HepG2 (cell line): ENCODE data around the gene STYX. TPM values are rescaled to one million over a fixed set of nuclear protein-coding genes. Genes with fewer than 3 reads are reported as not detected.

Source experiments
- JUN ChIP-seq: sonication (generic); formaldehyde crosslinking; IDR thresholded peaks from 2 replicates; pipeline ENCODE4 v1.4.0; 2020; ENCODE audit warnings: mild to moderate bottlenecking, missing genetic modification reagents
- LCORL ChIP-seq, 2 experiments: fragments of 450-650 bp in 1 of 2; sonication (generic) in 1 of 2; formaldehyde crosslinking in 1 of 2; IDR thresholded peaks; 2 replicates each; pipeline versions ENCODE4 v1.5.0 to v1.6.1; 2017 to 2020; ENCODE audit warnings: antibody characterized with exemption in 1 of 2, missing genetic modification reagents in 1 of 2
- MIER2 ChIP-seq: IDR thresholded peaks from 2 replicates; pipeline ENCODE4 v1.6.1; 2016; ENCODE audit warnings: missing biosample characterization, missing genetic modification reagents
- NCOA1 ChIP-seq: sonication (generic); formaldehyde crosslinking; IDR thresholded peaks from 2 replicates; pipeline ENCODE4 v1.9.0; 2021; ENCODE audit warnings: missing genetic modification reagents
- NFE2 ChIP-seq: sonication (generic); formaldehyde crosslinking; IDR thresholded peaks from 2 replicates; pipeline ENCODE4 v1.4.0; 2020; ENCODE audit warnings: missing genetic modification reagents
- POLR2AphosphoS5 ChIP-seq: IDR thresholded peaks from 2 replicates; pipeline ENCODE4 v1.6.1; 2012; ENCODE audit warnings: low read depth, low read length
- POLR2G ChIP-seq: fragments of 200-400 bp; formaldehyde crosslinking; IDR thresholded peaks from 2 replicates; pipeline ENCODE4 v1.6.1; 2018; ENCODE audit warnings: mild to moderate bottlenecking, low read depth, low read length, moderate library complexity
- SALL2 ChIP-seq: sonication (generic); formaldehyde crosslinking; IDR thresholded peaks from 2 replicates; pipeline ENCODE4 v1.8.1; 2023; ENCODE audit warnings: mild to moderate bottlenecking, missing genetic modification reagents, inconsistent platforms
- SIX1 ChIP-seq: sonication (generic); formaldehyde crosslinking; IDR thresholded peaks from 2 replicates; pipeline ENCODE4 v1.4.0; 2020; ENCODE audit warnings: missing genetic modification reagents, borderline replicate concordance
- SNAPC2 ChIP-seq: sonication (generic); formaldehyde crosslinking; IDR thresholded peaks from 2 replicates; pipeline ENCODE4 v1.8.1; 2022; ENCODE audit warnings: mild to moderate bottlenecking, missing genetic modification reagents
- ZBTB10 ChIP-seq: sonication (generic); formaldehyde crosslinking; IDR thresholded peaks from 2 replicates; pipeline ENCODE4 v1.4.0; 2020; ENCODE audit warnings: missing genetic modification reagents, borderline replicate concordance
- ZEB1 ChIP-seq: IDR thresholded peaks from 2 replicates; pipeline ENCODE4 v1.6.1; 2012; ENCODE audit warnings: mild to moderate bottlenecking, low read depth, inconsistent platforms; ENCODE audit not compliant: insufficient replicate concordance
- ZNF329 ChIP-seq: sonication (generic); formaldehyde crosslinking; IDR thresholded peaks from 2 replicates; pipeline ENCODE4 v1.9.0; 2021; ENCODE audit warnings: low read depth, mild to moderate bottlenecking, missing genetic modification reagents
- ZNF652 ChIP-seq: IDR thresholded peaks from 2 replicates; pipeline ENCODE4 v1.6.1; 2016; ENCODE audit warnings: low read depth, borderline replicate concordance
- ZNF761 ChIP-seq: sonication (generic); formaldehyde crosslinking; conservative IDR thresholded peaks from 2 replicates; pipeline ENCODE4 v1.4.0; 2020; ENCODE audit warnings: mild to moderate bottlenecking, missing genetic modification reagents
- polyA plus RNA-seq, 8 experiments: library from polyadenylated mRNA; depleted of rRNA in 3 of 8; stranded (reverse) in 7 of 8; unstranded in 1 of 8; fragments of >200 nt; fragmentation: Illumina TruSeq in 4 of 8; extraction: Trizol in 4 of 8; gene quantifications; 2 replicates each; pipeline versions ENCODE4 v1.2.1 to v1.2.3, GENCODE V29; 2011 to 2016; ENCODE audit warnings: low read depth in 4 of 8, missing spikeins in 1 of 8, mixed read lengths in 1 of 8; ENCODE audit not compliant: insufficient read depth in 1 of 8
- total RNA-seq, 5 experiments: library from RNA; depleted of rRNA; stranded (reverse); fragments of >200 nt; fragmentation: Illumina TruSeq; extraction: Trizol; gene quantifications; 2 replicates each; pipeline ENCODE4 v1.2.3, GENCODE V29; 2016; ENCODE audit warnings: low read depth in 1 of 5
- TF ChIP-seq, protein P1 (sequence below): sonication (generic); formaldehyde crosslinking; IDR thresholded peaks from 2 replicates; pipeline ENCODE4 v1.4.0; 2020; ENCODE audit warnings: missing genetic modification reagents, borderline replicate concordance
- TF ChIP-seq, protein P2 (sequence below): sonication (generic); formaldehyde crosslinking; IDR thresholded peaks from 2 replicates; pipeline ENCODE4 v1.4.0; 2020; ENCODE audit warnings: missing genetic modification reagents
- TF ChIP-seq, protein P3 (sequence below): sonication (generic); formaldehyde crosslinking; IDR thresholded peaks from 2 replicates; pipeline ENCODE4 v1.4.0; 2020; ENCODE audit warnings: missing genetic modification reagents

The STYX gene
- total and polyA plus RNA-seq, 2 of the 13 experiments (the other 11 are each of a cell fraction or from before 2014, with no cell fraction given), result 6.6 to 10.9 TPM

- no peak for TF ChIP-seq ZBTB10 (CRISPR knock-in tag)
- TF ChIP-seq ZNF652 (CRISPR knock-in tag), result no peak
- TF ChIP-seq LCORL (IDR thresholded peaks at IDR 0.05), result no peak
- TF ChIP-seq LCORL (CRISPR knock-in tag; IDR thresholded peaks at IDR 0.05), result peak; percentile 84
- peak; percentile 36; the same call in 1 of the 2 replicates for TF ChIP-seq SALL2 (CRISPR knock-in tag)
- peak; percentile 26; the same call in 1 of the 2 replicates for TF ChIP-seq JUN
- peak; percentile 93 for TF ChIP-seq SNAPC2 (CRISPR knock-in tag)
- TF ChIP-seq MIER2 (CRISPR knock-in tag), result no peak
- TF ChIP-seq NFE2 (CRISPR knock-in tag), result no peak
- TF ChIP-seq ZEB1, result no peak
- peak; percentile 91 for TF ChIP-seq POLR2AphosphoS5
- TF ChIP-seq, protein P1, sequence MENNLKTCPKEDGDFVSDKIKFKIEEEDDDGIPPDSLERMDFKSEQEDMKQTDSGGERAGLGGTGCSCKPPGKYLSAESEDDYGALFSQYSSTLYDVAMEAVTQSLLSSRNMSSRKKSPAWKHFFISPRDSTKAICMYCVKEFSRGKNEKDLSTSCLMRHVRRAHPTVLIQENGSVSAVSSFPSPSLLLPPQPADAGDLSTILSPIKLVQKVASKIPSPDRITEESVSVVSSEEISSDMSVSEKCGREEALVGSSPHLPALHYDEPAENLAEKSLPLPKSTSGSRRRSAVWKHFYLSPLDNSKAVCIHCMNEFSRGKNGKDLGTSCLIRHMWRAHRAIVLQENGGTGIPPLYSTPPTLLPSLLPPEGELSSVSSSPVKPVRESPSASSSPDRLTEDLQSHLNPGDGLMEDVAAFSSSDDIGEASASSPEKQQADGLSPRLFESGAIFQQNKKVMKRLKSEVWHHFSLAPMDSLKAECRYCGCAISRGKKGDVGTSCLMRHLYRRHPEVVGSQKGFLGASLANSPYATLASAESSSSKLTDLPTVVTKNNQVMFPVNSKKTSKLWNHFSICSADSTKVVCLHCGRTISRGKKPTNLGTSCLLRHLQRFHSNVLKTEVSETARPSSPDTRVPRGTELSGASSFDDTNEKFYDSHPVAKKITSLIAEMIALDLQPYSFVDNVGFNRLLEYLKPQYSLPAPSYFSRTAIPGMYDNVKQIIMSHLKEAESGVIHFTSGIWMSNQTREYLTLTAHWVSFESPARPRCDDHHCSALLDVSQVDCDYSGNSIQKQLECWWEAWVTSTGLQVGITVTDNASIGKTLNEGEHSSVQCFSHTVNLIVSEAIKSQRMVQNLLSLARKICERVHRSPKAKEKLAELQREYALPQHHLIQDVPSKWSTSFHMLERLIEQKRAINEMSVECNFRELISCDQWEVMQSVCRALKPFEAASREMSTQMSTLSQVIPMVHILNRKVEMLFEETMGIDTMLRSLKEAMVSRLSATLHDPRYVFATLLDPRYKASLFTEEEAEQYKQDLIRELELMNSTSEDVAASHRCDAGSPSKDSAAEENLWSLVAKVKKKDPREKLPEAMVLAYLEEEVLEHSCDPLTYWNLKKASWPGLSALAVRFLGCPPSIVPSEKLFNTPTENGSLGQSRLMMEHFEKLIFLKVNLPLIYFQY (CRISPR knock-in tag), result peak; percentile 28; the same call in 1 of the 2 replicates
- TF ChIP-seq, protein P2, sequence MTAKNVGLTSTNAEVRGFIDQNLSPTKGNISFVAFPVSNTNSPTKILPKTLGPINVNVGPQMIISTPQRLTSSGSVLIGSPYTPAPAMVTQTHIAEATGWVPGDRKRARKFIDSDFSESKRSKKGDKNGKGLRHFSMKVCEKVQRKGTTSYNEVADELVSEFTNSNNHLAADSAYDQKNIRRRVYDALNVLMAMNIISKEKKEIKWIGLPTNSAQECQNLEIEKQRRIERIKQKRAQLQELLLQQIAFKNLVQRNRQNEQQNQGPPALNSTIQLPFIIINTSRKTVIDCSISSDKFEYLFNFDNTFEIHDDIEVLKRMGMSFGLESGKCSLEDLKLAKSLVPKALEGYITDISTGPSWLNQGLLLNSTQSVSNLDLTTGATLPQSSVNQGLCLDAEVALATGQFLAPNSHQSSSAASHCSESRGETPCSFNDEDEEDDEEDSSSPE (CRISPR knock-in tag), result peak; percentile 89
- TF ChIP-seq, protein P3, sequence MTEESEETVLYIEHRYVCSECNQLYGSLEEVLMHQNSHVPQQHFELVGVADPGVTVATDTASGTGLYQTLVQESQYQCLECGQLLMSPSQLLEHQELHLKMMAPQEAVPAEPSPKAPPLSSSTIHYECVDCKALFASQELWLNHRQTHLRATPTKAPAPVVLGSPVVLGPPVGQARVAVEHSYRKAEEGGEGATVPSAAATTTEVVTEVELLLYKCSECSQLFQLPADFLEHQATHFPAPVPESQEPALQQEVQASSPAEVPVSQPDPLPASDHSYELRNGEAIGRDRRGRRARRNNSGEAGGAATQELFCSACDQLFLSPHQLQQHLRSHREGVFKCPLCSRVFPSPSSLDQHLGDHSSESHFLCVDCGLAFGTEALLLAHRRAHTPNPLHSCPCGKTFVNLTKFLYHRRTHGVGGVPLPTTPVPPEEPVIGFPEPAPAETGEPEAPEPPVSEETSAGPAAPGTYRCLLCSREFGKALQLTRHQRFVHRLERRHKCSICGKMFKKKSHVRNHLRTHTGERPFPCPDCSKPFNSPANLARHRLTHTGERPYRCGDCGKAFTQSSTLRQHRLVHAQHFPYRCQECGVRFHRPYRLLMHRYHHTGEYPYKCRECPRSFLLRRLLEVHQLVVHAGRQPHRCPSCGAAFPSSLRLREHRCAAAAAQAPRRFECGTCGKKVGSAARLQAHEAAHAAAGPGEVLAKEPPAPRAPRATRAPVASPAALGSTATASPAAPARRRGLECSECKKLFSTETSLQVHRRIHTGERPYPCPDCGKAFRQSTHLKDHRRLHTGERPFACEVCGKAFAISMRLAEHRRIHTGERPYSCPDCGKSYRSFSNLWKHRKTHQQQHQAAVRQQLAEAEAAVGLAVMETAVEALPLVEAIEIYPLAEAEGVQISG, result peak; percentile 86
- no peak for TF ChIP-seq SIX1 (CRISPR knock-in tag)
- peak; percentile 19; the same call in 1 of the 2 replicates for TF ChIP-seq ZNF329 (CRISPR knock-in tag)
- peak; percentile 62; the same call in 1 of the 2 replicates for TF ChIP-seq ZNF761 (CRISPR knock-in tag)
- 0 out of 2 replicates have a peak, but pooled peaks have one; percentile 18 for TF ChIP-seq NCOA1 (CRISPR knock-in tag)
- peak; percentile 93 for TF ChIP-seq POLR2G
These were observed 61.5 kb downstream of the STYX start, which contains the start of gene GNPNAT1 (continued) for GRCh38 chr14:52791223-52792096.
